H1 (cell line): ENCODE measurements around the gene PRR35. TPM values are rescaled to one million over a fixed set of nuclear protein-coding genes. Genes with fewer than 3 reads are reported as not detected.
A peak's percentile ranks its signal among the peaks of the same experiment; 100 is the strongest.

Experiments used
- CTCF ChIA-PET: fragments of 300-600 bp; sonication (Branson Sonifier 250); formaldehyde crosslinking; loops from one replicate; lab custom pipeline; 2021; ENCODE audit not compliant: partially characterized antibody; lab: Charles Lee
- POLR2A ChIA-PET: fragments of 300-600 bp; sonication (Branson Sonifier 250); formaldehyde crosslinking; loops from one replicate; lab custom pipeline; 2021; ENCODE audit warnings: inconsistent platforms; ENCODE audit not compliant: partially characterized antibody; lab: Charles Lee
- DNase-seq, 2 experiments: peaks; one replicate each; pipeline versions ENCODE4 v3.0.0 to v3.0.0-alpha.2; 2010 to 2022; ENCODE audit warnings: low spot score in 2 of 2, low read depth in 1 of 2, mixed read lengths in 1 of 2
- FAIRE-seq: peaks from 2 replicates; lab custom pipeline; 2011; peaks lifted over from hg19 to GRCh38; lab: Jason Lieb, UNC
- H2AFZ ChIP-seq: 2 replicates; pipeline ENCODE4 v1.8.1; 2012; ENCODE audit warnings: low read length, inconsistent platforms
- H2AK5ac ChIP-seq: 2 replicates; pipeline ENCODE4 v1.6.1; 2013; ENCODE audit warnings: low read depth, low read length
- H2BK120ac ChIP-seq: replicated peaks from 2 replicates; pipeline ENCODE3; 2013; ENCODE audit warnings: low read depth, low read length, inconsistent platforms
- H2BK12ac ChIP-seq: 2 replicates; pipeline ENCODE4 v1.6.1; 2013; ENCODE audit warnings: low read depth, low read length
- H2BK15ac ChIP-seq: 2 replicates; pipeline ENCODE4 v1.6.1; 2013; ENCODE audit warnings: low read length
- H2BK20ac ChIP-seq: 2 replicates; pipeline ENCODE4 v1.6.1; 2013; ENCODE audit warnings: low read length
- H2BK5ac ChIP-seq: 2 replicates; pipeline ENCODE4 v1.6.1; 2013; ENCODE audit warnings: low read depth, low read length
- H3K14ac ChIP-seq: 2 replicates; pipeline ENCODE4 v1.6.1; 2013; ENCODE audit warnings: inconsistent platforms; ENCODE audit not compliant: insufficient read length
- H3K18ac ChIP-seq: 2 replicates; pipeline ENCODE4 v1.6.1; 2013; ENCODE audit warnings: low read length; ENCODE audit errors: extremely low read depth
- H3K23ac ChIP-seq: 2 replicates; pipeline ENCODE4 v1.6.1; 2013; ENCODE audit warnings: inconsistent platforms; ENCODE audit not compliant: insufficient read length
- H3K23me2 ChIP-seq: 2 replicates; pipeline ENCODE4 v1.6.1; 2013; ENCODE audit warnings: low read depth, low read length
- H3K27ac ChIP-seq: 2 replicates; pipeline ENCODE4 v1.6.1; 2011; ENCODE audit warnings: low read depth, low read length, inconsistent platforms
- H3K27me3 ChIP-seq, 4 experiments: replicated peaks in 1 of 4; 1 replicate in 1 of 4; 2 replicates in 3 of 4; pipeline versions ENCODE4 v1.6.1 to v1.8.1; 2011 to 2013; ENCODE audit warnings: low read length in 3 of 4, mild to moderate bottlenecking in 3 of 4, inconsistent platforms in 2 of 4, mixed read lengths in 2 of 4, moderate library complexity in 1 of 4; ENCODE audit not compliant: control insufficient read depth in 3 of 4, insufficient read depth in 3 of 4; ENCODE audit errors: extremely low read depth in 1 of 4
- H3K36me3 ChIP-seq, 4 experiments: 2 replicates each; pipeline versions ENCODE4 v1.6.1 to v1.8.1; 2011 to 2013; ENCODE audit warnings: mild to moderate bottlenecking in 4 of 4, low read length in 3 of 4, moderate library complexity in 2 of 4, control low read depth in 1 of 4, inconsistent platforms in 1 of 4; ENCODE audit not compliant: insufficient read depth in 4 of 4, control insufficient read depth in 2 of 4
- H3K4ac ChIP-seq: replicated peaks from 2 replicates; pipeline ENCODE3; 2013; ENCODE audit warnings: low read length, low read depth, mixed read lengths, inconsistent platforms; ENCODE audit not compliant: insufficient read length
- H3K4me1 ChIP-seq, 4 experiments: replicated peaks in 1 of 4; 1 replicate in 1 of 4; 2 replicates in 3 of 4; pipeline versions ENCODE4 v1.6.1 to v1.8.1; 2011 to 2013; ENCODE audit warnings: low read length in 3 of 4, inconsistent platforms in 2 of 4, mixed read lengths in 1 of 4; ENCODE audit not compliant: insufficient read depth in 4 of 4, control insufficient read depth in 3 of 4
- H3K4me2 ChIP-seq, 2 experiments: 2 replicates each; pipeline versions ENCODE4 v1.6.1 to v1.8.1; 2011 to 2013; ENCODE audit warnings: low read depth in 2 of 2, low read length in 2 of 2, control low read depth in 1 of 2, inconsistent platforms in 1 of 2, mild to moderate bottlenecking in 1 of 2; ENCODE audit not compliant: insufficient read depth in 1 of 2
- H3K4me3 ChIP-seq, 4 experiments: fragments of 200-600, 300-600 bp in 1 of 4; sonication (generic), shearing (Covaris generic), sonication (Bioruptor Twin) in 1 of 4; 2 replicates each; pipeline versions ENCODE4 v1.5.1 to v1.8.1; 2011 to 2016; ENCODE audit warnings: low read length in 4 of 4, low read depth in 3 of 4, control low read depth in 2 of 4, inconsistent platforms in 2 of 4, mild to moderate bottlenecking in 2 of 4, mixed read lengths in 1 of 4, moderate library complexity in 1 of 4; ENCODE audit not compliant: insufficient read depth in 2 of 4; ENCODE audit errors: extremely low read depth in 1 of 4
- H3K56ac ChIP-seq: replicated peaks from 2 replicates; pipeline ENCODE3; 2013; ENCODE audit warnings: low read depth, mild to moderate bottlenecking, mixed read lengths, low read length, inconsistent platforms; ENCODE audit not compliant: insufficient read length
- H3K79me1 ChIP-seq: 2 replicates; pipeline ENCODE4 v1.6.1; 2013; ENCODE audit warnings: low read depth, low read length, control low read depth
- H3K79me2 ChIP-seq, 2 experiments: 2 replicates each; pipeline versions ENCODE4 v1.6.1 to v1.8.1; 2012 to 2013; ENCODE audit warnings: low read length in 2 of 2, mild to moderate bottlenecking in 2 of 2, inconsistent platforms in 1 of 2; ENCODE audit not compliant: insufficient read depth in 2 of 2, control insufficient read depth in 1 of 2
- H3K9ac ChIP-seq, 4 experiments: replicated peaks in 1 of 4; 1 replicate in 1 of 4; 2 replicates in 3 of 4; pipeline versions ENCODE4 v1.6.1 to v1.8.1; 2011 to 2013; ENCODE audit warnings: low read depth in 3 of 4, low read length in 3 of 4, control low read depth in 2 of 4, mild to moderate bottlenecking in 2 of 4, moderate library complexity in 2 of 4, inconsistent platforms in 1 of 4; ENCODE audit errors: extremely low read depth in 1 of 4
- H3K9me3 ChIP-seq, 2 experiments: 2 replicates each; pipeline versions ENCODE4 v1.6.1 to v1.8.1; 2012 to 2013; ENCODE audit warnings: mild to moderate bottlenecking in 2 of 2, moderate library complexity in 2 of 2, control low read depth in 1 of 2, inconsistent platforms in 1 of 2, low read depth in 1 of 2, low read length in 1 of 2, mixed read lengths in 1 of 2; ENCODE audit not compliant: insufficient read depth in 2 of 2
- H4K20me1 ChIP-seq, 2 experiments: replicated peaks in 1 of 2; 2 replicates each; pipeline versions ENCODE3 to v1.8.1; 2011 to 2013; ENCODE audit warnings: inconsistent platforms in 2 of 2, low read length in 2 of 2, mild to moderate bottlenecking in 1 of 2; ENCODE audit not compliant: insufficient read depth in 2 of 2, control insufficient read depth in 1 of 2
- H4K5ac ChIP-seq: 2 replicates; pipeline ENCODE4 v1.6.1; 2013; ENCODE audit warnings: low read length, low read depth, mixed read lengths, inconsistent platforms; ENCODE audit not compliant: insufficient read length
- H4K8ac ChIP-seq: 2 replicates; pipeline ENCODE4 v1.8.0; 2013; ENCODE audit warnings: mild to moderate bottlenecking, moderate library complexity, low read length, inconsistent platforms; ENCODE audit not compliant: insufficient read depth; ENCODE audit errors: extremely low read depth
- H4K91ac ChIP-seq: replicated peaks from 2 replicates; pipeline ENCODE3; 2013; ENCODE audit warnings: low read length, mixed read lengths, inconsistent platforms; ENCODE audit not compliant: insufficient read length
- FOSL1 ChIP-seq: IDR thresholded peaks from 2 replicates; pipeline ENCODE4 v1.6.1; 2011; ENCODE audit warnings: mild to moderate bottlenecking, low read depth, low read length, moderate library complexity; ENCODE audit not compliant: insufficient read depth
- SIN3A ChIP-seq, 2 experiments: IDR thresholded peaks in 1 of 2; conservative IDR thresholded peaks in 1 of 2; 2 replicates each; pipeline ENCODE4 v1.6.1; 2011 to 2012; ENCODE audit warnings: low read length in 2 of 2, improper control_type of control experiment in 1 of 2, low read depth in 1 of 2, mild to moderate bottlenecking in 1 of 2
- WGBS, 2 experiments: shearing (Covaris generic) in 1 of 2; methylation state at CpG; one replicate each; pipeline versions ENCODE4 v1.1.6 to v1.1.7; 2013 to 2015; ENCODE audit warnings: low lambda C conversion rate in 2 of 2, mixed read lengths in 2 of 2, inconsistent platforms in 1 of 2, low coverage in 1 of 2, missing lambda C conversion rate in 1 of 2; ENCODE audit not compliant: insufficient replicate concordance in 2 of 2, insufficient coverage in 1 of 2, insufficient read length in 1 of 2; ENCODE audit errors: extremely low coverage in 1 of 2, missing lambda C conversion rate in 1 of 2; 5-methylcytosine and 5-hydroxymethylcytosine counted together
- polyA plus RNA-seq, 7 experiments: library from polyadenylated mRNA; depleted of rRNA in 3 of 7; stranded (reverse) in 5 of 7; unstranded in 2 of 7; fragments of >200 nt in 5 of 7; fragments of 200-250 nt in 2 of 7; gene quantifications; 1 replicate in 5 of 7; 2 replicates in 1 of 7; 4 replicates in 1 of 7; pipeline versions ENCODE4 v1.2.1 to v1.2.3, GENCODE V29; 2011 to 2013; ENCODE audit warnings: missing spikeins in 2 of 7, mixed read lengths in 2 of 7
- total RNA-seq: library from RNA; stranded (reverse); fragmentation: NEBNext Ultra II Directional; extraction: Animal tissue kit (Norgen Biotek cat#: 25700); gene quantifications from 2 replicates; pipeline ENCODE4 v1.2.1, GENCODE V29; 2021
- TF ChIP-seq, protein P1 (sequence below), 3 experiments: IDR thresholded peaks; 1 replicate in 2 of 3; 2 replicates in 1 of 3; pipeline versions ENCODE4 v1.5.1 to v1.6.1; 2011; ENCODE audit warnings: low read length in 3 of 3, mild to moderate bottlenecking in 3 of 3, inconsistent platforms in 2 of 3, low read depth in 1 of 3, moderate library complexity in 1 of 3; ENCODE audit not compliant: insufficient read depth in 1 of 3; ENCODE audit errors: control extremely low read depth in 1 of 3

The PRR35 gene
- total and polyA plus RNA-seq, 2 of the 8 experiments (the other 6 are each of a cell fraction or from before 2014, with no cell fraction given) = 0.38 to 0.50 TPM

DNA sequence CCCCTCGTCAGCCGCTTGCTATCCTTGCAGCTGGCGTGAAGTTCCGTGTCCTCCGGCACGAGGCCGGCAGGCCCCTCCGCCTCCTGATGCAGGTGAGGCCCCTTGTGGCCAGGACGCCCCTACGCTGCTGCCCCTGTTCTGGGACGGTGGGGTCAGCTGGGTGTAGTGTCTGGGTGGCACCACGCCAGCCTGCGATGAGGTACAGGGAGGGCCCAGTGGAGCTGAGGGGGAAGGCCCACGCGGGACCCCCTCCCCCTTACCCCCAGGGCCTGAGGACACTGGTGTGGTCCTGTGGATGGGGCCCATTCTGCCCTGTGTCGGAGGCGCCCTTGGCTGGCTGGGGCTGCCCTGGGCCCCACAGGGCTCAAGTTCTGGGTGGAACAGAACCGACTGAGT, 22.0 kb downstream of the PRR35 start:
- Histone ChIP-seq H3K18ac (no peak overlapping the region), H3K79me2 (no peaks in the 10 kb centered on the region), H2AFZ (no peak overlapping the region), H3K23ac (no peak overlapping the region), H4K5ac (no peak overlapping the region), H3K79me1 (no peaks in the 10 kb centered on the region), H2BK15ac (no peak overlapping the region), H2AK5ac (no peak overlapping the region), H3K4me3 (no peak overlapping the region), H4K91ac (no peak overlapping the region), H2BK5ac (no peak overlapping the region), H3K14ac (no peak overlapping the region), H4K20me1 (peaks cover 2 to 16% of the 10 kb centered on the region in 2 experiments), H3K4me2 (no peak overlapping the region), H3K4me1 (peaks cover 0 to 22% (median 17%) of the 10 kb centered on the region in 4 experiments; a peak in 6 of 7 replicates), H3K56ac (no peak overlapping the region), H2BK12ac (0 out of 2 replicates have a peak overlapping the region, but pooled peaks have one; percentile 92), H4K8ac (no peak overlapping the region), H3K27ac (no peak overlapping the region), H2BK120ac (no peak overlapping the region), H3K9me3 (no peaks in the 10 kb centered on the region), H3K23me2 (peaks cover 2% of the 10 kb centered on the region; the same call in 1 of the 2 replicates), H2BK20ac (no peak overlapping the region), H3K27me3 (peaks cover 0 to 23% (median 16%) of the 10 kb centered on the region in 4 experiments; a peak in 5 of 7 replicates), H3K36me3 (peaks cover 0 to 2% (median 0%) of the 10 kb centered on the region in 4 experiments; a peak in 1 of 8 replicates), H3K4ac (no peak overlapping the region), H3K9ac (no peak overlapping the region)
- POLR2A ChIA-PET = interaction anchor here (0.7 to 7.9 kb wide), 11 partner anchors 15 to 212 kb away, joined by 3 to 58 read pairs (median 4); partner anchors contain the start of genes METTL26, MRPL28, NHLRC4 and PIGQ
- TF ChIP-seq SIN3A (conservative IDR thresholded peaks at IDR 0.05 in 1 of 2, IDR thresholded peaks at IDR 0.05 in 1 of 2; ENCODE audit: low read depth in 1 of 2, low read length in 2 of 2) (no peak), FOSL1 (no peak)
- TF ChIP-seq, protein P1, sequence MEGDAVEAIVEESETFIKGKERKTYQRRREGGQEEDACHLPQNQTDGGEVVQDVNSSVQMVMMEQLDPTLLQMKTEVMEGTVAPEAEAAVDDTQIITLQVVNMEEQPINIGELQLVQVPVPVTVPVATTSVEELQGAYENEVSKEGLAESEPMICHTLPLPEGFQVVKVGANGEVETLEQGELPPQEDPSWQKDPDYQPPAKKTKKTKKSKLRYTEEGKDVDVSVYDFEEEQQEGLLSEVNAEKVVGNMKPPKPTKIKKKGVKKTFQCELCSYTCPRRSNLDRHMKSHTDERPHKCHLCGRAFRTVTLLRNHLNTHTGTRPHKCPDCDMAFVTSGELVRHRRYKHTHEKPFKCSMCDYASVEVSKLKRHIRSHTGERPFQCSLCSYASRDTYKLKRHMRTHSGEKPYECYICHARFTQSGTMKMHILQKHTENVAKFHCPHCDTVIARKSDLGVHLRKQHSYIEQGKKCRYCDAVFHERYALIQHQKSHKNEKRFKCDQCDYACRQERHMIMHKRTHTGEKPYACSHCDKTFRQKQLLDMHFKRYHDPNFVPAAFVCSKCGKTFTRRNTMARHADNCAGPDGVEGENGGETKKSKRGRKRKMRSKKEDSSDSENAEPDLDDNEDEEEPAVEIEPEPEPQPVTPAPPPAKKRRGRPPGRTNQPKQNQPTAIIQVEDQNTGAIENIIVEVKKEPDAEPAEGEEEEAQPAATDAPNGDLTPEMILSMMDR (IDR thresholded peaks at IDR 0.05; ENCODE audit: control extremely low read depth in 1 of 3, insufficient read depth in 1 of 3, low read depth in 1 of 3, low read length in 3 of 3) = peak in 1 of 3 experiments; percentile 15; a peak in 1 of 4 replicates
- WGBS, 2 experiments = 92% methylated on average over 16 of the region's 18 CpGs; no CpG with 5 or more reads in 1 of the 2 experiments
- CTCF ChIA-PET = interaction anchor here (0.6 to 5.4 kb wide), 28 partner anchors 11 to 231 kb away, joined by 3 to 35 read pairs (median 5); partner anchors contain the start of genes NHLRC4, RHBDL1 and WDR90
- no peak for FAIRE-seq
- DNase-seq = peak in 1 of 2 experiments; percentile 51
